SK-N-DZ (cell line): ENCODE results near the gene ZNF142. TPM values are rescaled to one million over a fixed set of nuclear protein-coding genes. Genes with fewer than 3 reads are reported as not detected.
A peak's percentile ranks its signal among the peaks of the same experiment; 100 is the strongest.

Experiments used
- DNase-seq: peaks from one replicate; pipeline ENCODE4 v3.0.0-alpha.2; 2015; ENCODE audit warnings: low spot score
- polyA plus RNA-seq, 2 experiments: library from polyadenylated mRNA; depleted of rRNA; stranded (reverse); fragments of >200 nt; gene quantifications; 2 replicates each; pipeline ENCODE4 v1.2.3, GENCODE V29; 2014

ZNF142 gene
- polyA plus RNA-seq (2014; cell fraction: cytosol; rRNA removed) = 7.6 and 12.7 TPM in 2 replicates
- 8.9 and 24.1 TPM in 2 replicates for polyA plus RNA-seq (2014; cell fraction: nucleus; rRNA removed)

DNA sequence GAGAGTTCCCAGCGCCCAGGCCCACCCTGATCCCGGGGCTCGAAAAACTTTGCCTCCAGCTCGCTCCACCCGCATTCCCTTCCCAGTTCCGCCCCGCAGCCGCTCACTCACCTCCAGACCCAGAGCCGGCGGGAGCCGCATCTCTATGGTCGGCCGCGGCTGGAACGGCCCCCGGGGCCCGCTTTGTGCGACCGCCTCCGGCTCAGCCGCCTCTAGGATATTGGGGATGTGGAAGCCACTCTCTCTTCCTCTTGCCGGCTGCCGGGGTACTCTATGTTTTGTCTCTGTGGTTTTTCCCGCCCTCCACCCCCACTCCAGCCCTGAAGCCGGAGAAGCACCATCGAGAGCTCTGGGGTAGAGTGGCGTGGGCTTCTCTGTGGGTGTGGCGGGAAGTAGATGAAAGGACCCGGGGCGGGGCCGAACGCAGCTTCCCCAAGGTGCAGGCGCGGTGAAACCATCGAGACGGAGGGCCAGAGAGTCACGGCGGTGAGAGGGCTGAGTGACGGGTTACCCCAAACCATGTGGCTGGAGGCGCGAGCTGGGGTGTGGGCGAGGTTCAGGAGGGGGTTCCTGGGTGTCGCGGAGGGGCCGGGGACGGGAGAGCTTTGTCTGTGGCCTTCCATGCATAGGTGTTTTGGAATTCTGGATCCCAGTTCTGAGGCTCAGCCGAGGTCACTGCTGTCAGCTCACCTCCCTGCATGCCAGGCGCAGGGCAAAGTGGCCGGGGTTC is at the start of gene ZNF142, which contains the start of gene BCS1L:
ZNF142 (minus strand) TSS at position 366 of the 730 bp plus-strand sequence. CDS start 3,194 bp downstream, outside the sequence.
BCS1L (plus strand) TSS at position 426 of the 730 bp plus-strand sequence. CDS start 1,305 bp downstream, outside the sequence.
- peak; percentile 93 for DNase-seq

GRCh38 chr2:218708086-218708485 is 48.7 kb upstream of the ZNF142 start:
- no peak for DNase-seq

GRCh38 chr2:218703341-218703740 is 43.9 kb upstream of the ZNF142 start:
- DNase-seq = no peak

DNA sequence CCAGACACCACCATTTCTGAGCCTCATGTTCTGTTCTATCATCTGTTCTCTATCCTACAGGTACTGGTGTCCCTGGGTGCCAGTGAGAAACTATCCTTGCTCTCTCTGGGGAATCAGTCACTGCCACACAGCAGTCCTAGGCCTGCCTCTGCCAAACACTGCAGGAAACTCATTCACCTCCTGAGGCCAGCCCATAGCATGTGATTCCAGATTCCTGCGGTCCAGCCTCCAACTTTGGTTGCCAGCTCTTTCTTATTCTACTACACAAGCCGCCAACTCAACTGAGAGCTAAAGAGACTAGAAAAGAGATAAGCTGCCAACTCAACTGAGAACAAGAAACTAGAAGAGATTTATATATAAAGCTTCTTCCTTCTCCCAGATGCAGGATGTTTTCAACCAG is 42.4 kb upstream of the ZNF142 start:
- DNase-seq = no peak

GRCh38 chr2:218698885-218699284 is 39.5 kb upstream of the ZNF142 start:
- DNase-seq = no peak

DNA sequence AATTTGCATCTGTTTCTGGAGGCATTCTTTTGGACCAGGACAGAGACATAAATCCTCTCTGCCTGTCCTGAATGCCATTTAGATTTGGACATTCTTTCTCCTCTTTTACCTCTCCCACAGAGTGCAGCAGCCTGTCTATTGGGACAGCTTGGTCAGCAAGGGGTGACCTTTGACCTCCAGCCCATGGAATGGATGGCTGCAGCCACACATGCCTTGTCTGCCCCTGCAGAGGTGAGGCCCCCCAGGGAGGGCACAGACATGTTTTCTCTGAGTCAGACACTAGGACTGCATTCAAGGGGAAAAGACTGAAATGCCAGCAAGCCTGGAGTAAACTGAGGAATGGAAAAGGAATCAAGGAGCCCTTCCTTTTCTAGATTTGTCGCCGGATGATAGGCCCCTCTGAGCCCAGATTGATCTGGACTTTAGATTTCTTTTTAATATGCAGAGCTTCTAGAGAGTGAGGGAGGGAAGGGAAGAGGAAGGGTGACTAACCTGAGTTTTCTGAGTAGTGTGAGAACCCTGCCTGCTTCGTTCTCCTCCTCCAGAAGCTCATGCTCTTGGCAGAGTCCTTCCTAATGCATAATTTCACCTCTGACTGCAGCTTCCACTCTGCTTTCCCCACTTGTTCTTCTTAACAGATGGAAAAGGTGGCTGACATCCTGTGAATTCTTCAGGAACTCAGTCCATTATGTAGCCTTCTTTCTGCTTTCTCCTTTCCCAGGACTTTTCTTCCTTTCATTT is 35.2 kb upstream of the ZNF142 start:
- no peak for DNase-seq

DNA sequence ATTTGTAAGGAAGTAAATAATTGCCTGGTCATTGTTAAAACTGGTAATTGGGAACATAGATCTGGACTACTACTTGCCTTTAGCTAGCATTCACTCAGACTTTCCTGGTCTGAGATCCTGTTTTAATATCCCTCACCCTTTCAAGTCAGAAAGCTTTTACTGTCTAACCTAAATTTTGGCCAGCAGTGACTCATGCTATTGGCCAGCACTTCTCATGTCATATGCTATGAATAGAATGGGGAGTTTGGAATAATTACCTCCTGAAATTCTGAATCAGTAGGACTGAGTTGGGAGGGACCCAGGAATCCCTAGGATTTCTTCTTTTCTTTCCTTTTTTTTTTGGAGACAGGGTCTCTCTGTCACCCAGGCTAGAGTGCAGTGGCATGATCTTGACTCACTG is 31.8 kb upstream of the ZNF142 start:
- no peak for DNase-seq

- DNase-seq = peak; percentile 77
Measured at GRCh38 chr2:218687400-218688060, 28.1 kb upstream of the ZNF142 start.

- DNase-seq = no peak
Measured at GRCh38 chr2:218680061-218680460, 20.6 kb upstream of the ZNF142 start.

DNA sequence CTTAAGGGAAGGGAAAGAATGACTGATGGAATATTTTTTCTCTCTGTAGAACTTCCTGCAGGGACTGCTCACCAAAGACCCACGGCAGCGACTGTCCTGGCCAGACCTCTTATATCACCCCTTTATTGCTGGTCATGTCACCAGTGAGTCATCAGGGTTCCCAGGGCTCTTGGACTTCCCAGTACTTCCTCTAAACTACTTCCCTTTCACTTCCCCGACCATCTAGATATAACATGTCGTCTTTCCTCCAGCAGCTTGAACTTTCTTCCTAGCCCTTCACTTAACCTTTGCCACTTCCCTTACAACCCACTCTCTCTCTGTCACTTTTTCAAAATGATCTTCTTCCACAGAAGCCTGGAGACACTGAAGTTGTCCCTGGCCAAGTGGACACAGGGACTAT is 19.7 kb upstream of the ZNF142 start:
- no peak for DNase-seq

- DNase-seq = peak; percentile 88
Measured at GRCh38 chr2:218671654-218672566, 12.5 kb upstream of the ZNF142 start, which contains the start of the genes RNF25 and STK36. Gene RNF25 (minus strand): TSS chr2:218672002. CDS start chr2:218671970, 32 bp downstream. Gene STK36 (plus strand): TSS chr2:218672086. CDS start chr2:218672830, 744 bp downstream.

DNA sequence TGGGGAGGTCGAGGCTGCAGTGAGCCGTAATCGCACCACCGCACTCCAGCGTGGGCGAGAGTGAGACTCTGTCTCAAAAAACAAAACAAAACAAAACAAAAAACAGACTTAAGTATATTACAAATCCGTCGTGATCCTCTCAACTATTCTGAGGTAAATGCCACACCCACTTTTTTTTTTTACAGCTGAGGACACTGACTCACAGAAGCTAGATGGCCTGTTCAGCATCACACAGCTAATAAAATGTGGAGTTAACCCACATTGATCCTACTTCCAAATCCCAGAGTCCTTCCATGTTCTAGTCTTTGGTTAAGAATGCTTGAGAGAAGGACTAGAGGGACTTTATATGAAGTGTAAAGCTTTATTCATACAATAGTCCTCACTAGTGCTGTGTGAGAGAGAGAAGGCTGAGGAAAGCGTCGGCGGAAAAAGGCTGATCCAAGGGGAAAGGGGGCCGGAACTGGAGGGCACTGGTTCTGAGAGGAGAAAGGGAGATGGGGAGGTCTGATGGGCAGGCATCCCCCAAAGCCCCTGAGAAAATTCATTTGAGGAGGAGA is 11.8 kb upstream of the ZNF142 start:
- DNase-seq = no peak

DNA sequence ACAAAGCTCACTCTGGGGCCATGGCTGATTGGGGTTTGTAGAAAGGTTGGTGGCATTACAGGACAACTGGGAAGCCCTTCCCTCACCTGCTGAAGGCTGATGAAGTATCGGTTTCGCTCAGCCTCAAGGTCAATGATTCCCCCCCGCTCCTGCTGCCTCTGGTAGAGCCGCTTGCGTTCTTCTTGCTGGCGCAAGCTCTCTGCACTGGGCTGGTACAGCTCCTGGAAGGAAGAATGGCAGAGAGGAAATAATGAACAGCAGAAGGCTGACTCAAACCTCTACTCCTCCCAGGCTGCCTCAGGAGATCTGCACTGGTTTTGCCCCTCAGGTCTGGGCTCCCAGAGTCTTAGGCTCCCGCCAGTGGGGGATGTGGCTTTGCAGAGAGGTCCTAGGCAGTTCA is 5.2 kb upstream of the ZNF142 start:
- no peak for DNase-seq

- no peak for DNase-seq
Measured at GRCh38 chr2:218663901-218664300, 4.5 kb upstream of the ZNF142 start.

GRCh38 chr2:218662827-218663226 is 3.4 kb upstream of the ZNF142 start:
- DNase-seq = no peak

GRCh38 chr2:218662377-218662776 is 3.0 kb upstream of the ZNF142 start:
- no peak for DNase-seq

DNA sequence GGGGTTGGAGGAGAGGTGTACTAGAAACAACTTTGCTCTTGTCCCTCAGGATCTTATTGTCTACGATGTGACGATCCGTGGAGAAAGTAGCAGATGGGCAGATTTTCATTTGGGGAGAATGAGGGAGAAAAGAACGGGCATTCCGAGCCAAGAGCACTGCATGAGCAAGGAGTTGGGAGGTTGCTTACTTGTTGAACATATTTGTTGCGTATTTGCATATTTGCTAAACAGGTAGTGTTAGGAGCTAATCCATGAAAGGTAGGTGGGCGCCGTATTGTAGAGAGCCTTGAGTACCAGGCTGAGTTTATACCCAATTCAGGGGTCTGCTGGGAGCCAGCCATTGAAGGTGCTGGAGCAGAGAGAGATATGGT is 550 bp upstream of the ZNF142 start:
- DNase-seq = no peak

DNA sequence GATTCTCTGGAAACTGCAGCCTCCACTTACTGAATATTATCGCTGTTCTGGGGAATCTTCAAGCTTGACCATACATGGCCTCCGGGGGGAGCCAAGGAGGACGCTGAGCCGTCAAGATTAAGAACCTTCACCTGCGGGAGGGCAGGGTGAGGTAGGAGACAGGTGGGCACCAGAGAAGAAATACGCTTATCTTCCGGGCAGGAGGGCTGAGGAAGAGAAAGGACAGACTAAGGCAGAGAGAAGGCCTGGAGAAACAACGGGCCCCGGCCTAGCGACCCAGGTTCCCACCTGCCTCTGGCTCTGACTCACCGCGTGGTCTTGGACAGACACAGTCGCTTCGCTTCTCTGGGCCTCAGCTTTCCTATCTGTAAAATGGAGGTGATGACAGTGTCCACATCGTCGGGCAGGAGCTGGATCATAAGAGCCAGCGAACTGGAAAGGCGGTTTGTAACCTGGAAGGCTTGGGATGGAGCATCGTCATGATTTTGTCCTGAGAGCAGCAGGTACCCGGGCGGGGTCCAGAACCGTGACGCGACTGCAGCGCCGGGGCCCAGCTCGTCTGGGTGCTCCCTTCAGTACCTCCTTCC is 659 bp downstream of the ZNF142 start:
- peak; percentile 72 for DNase-seq

GRCh38 chr2:218655751-218656150 is 3.7 kb downstream of the ZNF142 start:
- no peak for DNase-seq

DNA sequence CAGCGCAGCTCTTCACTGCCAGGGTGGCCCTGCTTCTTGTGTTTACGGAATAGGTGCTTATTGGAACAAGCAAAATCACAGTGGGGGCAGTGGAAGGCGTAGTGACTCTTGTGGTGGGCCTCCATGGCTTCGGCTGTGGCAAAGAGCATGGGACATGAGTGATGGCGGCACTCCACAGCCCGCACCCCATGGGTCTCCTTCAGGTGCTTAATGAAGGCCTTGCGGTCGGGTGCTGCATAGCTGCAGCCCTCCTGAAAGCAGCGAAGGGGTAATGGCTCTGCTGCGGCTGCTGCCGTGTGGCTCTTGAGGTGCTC is 10.7 kb downstream of the ZNF142 start:
- no peak for DNase-seq
